ENCODE results near the gene IFNE. TPM values are rescaled to one million over a fixed set of nuclear protein-coding genes. Genes with fewer than 3 reads are reported as not detected.
"Not testable (repeated sequence)": the region's sequence is repeated elsewhere in the genome, so short reads cannot be mapped to it uniquely, and the experiment has no call there.

IFNE gene
- total RNA-seq, 2 experiments from 2014 or later: not detected

DNA sequence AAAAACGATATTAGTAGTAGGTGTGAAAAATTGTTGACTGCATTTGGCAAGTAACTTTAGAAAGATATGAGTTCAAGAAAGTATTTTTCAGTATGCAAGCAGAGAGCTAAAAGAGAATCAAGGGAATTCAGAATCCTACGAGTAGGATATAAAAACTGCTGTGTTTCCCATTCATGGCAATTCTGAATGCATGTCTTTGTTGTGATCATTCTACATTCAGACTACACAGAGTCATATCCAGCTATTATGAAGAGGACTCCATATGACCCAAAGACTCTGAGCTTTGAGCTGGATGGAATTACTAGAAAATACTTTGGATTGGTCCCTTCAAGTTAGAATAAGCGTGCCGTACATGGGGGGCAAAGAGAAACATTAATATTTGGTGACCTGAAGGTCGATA lies 12.0 kb downstream of the IFNE start:
- no peak overlapping the region for H3K27ac Mint-ChIP-seq
- H3K4me1 Mint-ChIP-seq: no peaks in the 10 kb centered on the region
- H3K27me3 Mint-ChIP-seq: peaks cover 19% of the 10 kb centered on the region
- ChIA-PET CTCF (interaction anchor here (0.6 kb wide), 1 partner anchor 151 kb away, joined by 3 read pairs; no protein-coding TSS in a partner anchor), POLR2A (no interaction called here)
- H3K36me3 Mint-ChIP-seq (ENCODE audit: low read depth): no peaks in the 10 kb centered on the region
- no peak overlapping the region for H3K4me3 Mint-ChIP-seq
- H3K9me3 Mint-ChIP-seq: no peaks in the 10 kb centered on the region
- DNase-seq: no peak

DNA sequence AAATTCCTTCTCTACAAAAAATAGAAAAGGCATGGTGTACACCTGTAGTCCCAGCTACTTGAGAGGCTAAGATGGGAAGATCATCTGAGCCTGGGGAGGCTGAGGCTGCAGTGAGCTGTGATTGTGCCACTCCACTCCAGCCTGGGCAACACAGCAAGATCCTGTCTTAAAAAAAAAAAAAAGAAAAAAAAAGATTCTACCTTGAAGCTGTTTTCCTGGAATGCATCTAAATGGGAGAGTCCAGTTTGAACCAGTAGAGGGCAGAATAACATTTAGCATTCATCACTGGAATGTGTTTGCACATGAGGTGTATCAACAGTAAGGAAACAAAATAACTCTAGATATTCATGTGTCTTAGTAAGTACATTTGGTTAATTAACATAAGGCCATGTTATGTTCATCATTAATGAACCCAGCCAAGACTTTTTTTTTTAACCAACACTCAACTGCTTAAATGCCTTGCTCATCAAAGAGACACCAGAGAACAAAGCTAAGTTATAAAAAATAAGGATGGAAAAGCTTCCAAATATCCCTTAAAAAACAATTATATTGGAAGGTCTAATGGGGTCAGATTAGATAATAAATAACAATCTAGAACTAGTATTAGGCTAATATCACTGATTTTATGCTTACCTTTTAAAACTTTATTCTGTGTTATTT lies 16.1 kb downstream of the IFNE start:
- Mint-ChIP-seq H3K9me3 (no peaks in the 10 kb centered on the region), H3K4me3 (no peak overlapping the region), H3K4me1 (no peaks in the 10 kb centered on the region), H3K27me3 (peaks cover 24% of the 10 kb centered on the region), H3K36me3 (ENCODE audit: low read depth) (no peaks in the 10 kb centered on the region), H3K27ac (no peak overlapping the region)
- POLR2A ChIA-PET: no interaction called here
- CTCF ChIA-PET: interaction anchor here (0.6 to 2.8 kb wide), 21 partner anchors 10 to 1689 kb away, joined by 3 to 11 read pairs (median 4); partner anchors contain the start of gene KLHL9
- no peak for DNase-seq

DNA sequence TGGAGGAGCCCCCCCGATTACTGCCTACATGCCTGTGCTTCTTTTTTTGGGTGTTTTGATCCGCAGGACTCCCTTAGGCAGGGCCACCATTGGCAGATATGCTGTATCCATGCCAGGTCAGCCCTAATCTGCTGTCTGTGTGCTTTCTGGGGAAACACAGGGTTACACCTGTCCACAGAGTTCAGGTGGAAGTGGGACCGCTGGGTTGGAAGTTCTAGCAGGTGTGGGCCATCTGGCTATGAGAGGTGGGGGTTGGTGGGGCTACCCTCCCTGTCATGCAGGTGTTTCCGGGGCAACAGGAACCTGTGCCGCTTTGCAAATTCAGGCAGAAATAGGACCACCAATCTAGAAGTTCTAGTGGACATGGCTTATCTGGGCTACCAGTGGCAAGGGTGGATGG lies 17.0 kb downstream of the IFNE start:
- CTCF ChIA-PET: interaction anchor here (0.8 to 2.8 kb wide), 12 partner anchors 9 to 330 kb away, joined by 3 to 11 read pairs (median 4); partner anchors contain the start of gene KLHL9
- H3K27me3 Mint-ChIP-seq: peaks cover 29% of the 10 kb centered on the region
- no peak overlapping the region for H3K27ac Mint-ChIP-seq
- DNase-seq: no peak
- POLR2A ChIA-PET: no interaction called here
- H3K4me3 Mint-ChIP-seq: no peak overlapping the region
- H3K9me3 Mint-ChIP-seq: no peaks in the 10 kb centered on the region
- H3K4me1 Mint-ChIP-seq: no peaks in the 10 kb centered on the region
- H3K36me3 Mint-ChIP-seq (ENCODE audit: low read depth): no peaks in the 10 kb centered on the region

- no peaks in the 10 kb centered on the region for H3K9me3 Mint-ChIP-seq
Measured at GRCh38 chr9:21461377-21461776, 20.7 kb downstream of the IFNE start.

GRCh38 chr9:21455320-21455719 lies 26.8 kb downstream of the IFNE start:
- Mint-ChIP-seq H3K9me3 (no peaks in the 10 kb centered on the region), H3K27ac (no peak overlapping the region), H3K4me3 (no peak overlapping the region), H3K27me3 (peaks cover 20% of the 10 kb centered on the region), H3K4me1 (no peaks in the 10 kb centered on the region), H3K36me3 (ENCODE audit: low read depth) (no peaks in the 10 kb centered on the region)
- DNase-seq: no peak
- POLR2A ChIA-PET: no interaction called here
- CTCF ChIA-PET: interaction anchor here (0.6 to 4.0 kb wide), 12 partner anchors 10 to 260 kb away, joined by 3 to 23 read pairs (median 4); no protein-coding TSS in a partner anchor

More at GRCh38 chr9:21461377-21461776, 20.7 kb downstream of the IFNE start:
- Mint-ChIP-seq H3K4me1 (no peaks in the 10 kb centered on the region), H3K36me3 (ENCODE audit: low read depth) (no peaks in the 10 kb centered on the region), H3K27me3 (peaks cover 31% of the 10 kb centered on the region), H3K4me3 (no peak overlapping the region), H3K27ac (no peak overlapping the region)
- no peak for DNase-seq
- CTCF ChIA-PET: no interaction called here
- POLR2A ChIA-PET: no interaction called here

GRCh38 chr9:21454149-21454548 lies 28.0 kb downstream of the IFNE start:
- H3K27me3 Mint-ChIP-seq: peaks cover 16% of the 10 kb centered on the region
- H3K9me3 Mint-ChIP-seq: no peaks in the 10 kb centered on the region
- no peaks in the 10 kb centered on the region for H3K36me3 Mint-ChIP-seq (ENCODE audit: low read depth)
- no peaks in the 10 kb centered on the region for H3K4me1 Mint-ChIP-seq
- H3K4me3 Mint-ChIP-seq: no peak overlapping the region
- no peak overlapping the region for H3K27ac Mint-ChIP-seq
- no peak for DNase-seq
- ChIA-PET CTCF (interaction anchor here (1.0 to 4.0 kb wide), 7 partner anchors 18 to 259 kb away, joined by 3 to 23 read pairs (median 4); no protein-coding TSS in a partner anchor), POLR2A (no interaction called here)

DNA sequence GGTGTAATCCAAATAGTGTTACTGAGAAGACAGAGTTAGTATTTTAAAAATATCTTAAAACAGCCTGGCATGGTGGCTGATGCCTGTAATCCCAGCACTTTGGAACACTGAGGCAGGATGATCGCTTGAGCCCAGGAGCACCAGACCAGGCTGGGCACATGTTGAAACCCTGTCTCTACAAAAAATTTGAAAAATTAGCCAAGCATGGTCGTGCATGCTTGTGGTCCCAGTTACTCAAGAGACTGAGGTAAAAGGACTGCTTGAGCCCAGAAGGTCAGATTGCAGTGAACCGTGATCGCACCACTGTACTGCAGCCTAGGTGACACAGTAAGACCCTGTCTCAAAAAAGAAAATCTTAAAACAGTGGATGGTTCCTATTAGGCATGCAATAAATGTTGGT lies 29.4 kb downstream of the IFNE start:
- H3K36me3 Mint-ChIP-seq (ENCODE audit: low read depth): no peaks in the 10 kb centered on the region
- no peaks in the 10 kb centered on the region for H3K4me1 Mint-ChIP-seq
- H3K27ac Mint-ChIP-seq: no peak overlapping the region
- DNase-seq: no peak
- ChIA-PET POLR2A (no interaction called here), CTCF (interaction anchor here (1.7 to 4.0 kb wide), 2 partner anchors 19 to 217 kb away, joined by 4 to 23 read pairs; no protein-coding TSS in a partner anchor)
- H3K27me3 Mint-ChIP-seq: peaks cover 13% of the 10 kb centered on the region
- no peak overlapping the region for H3K4me3 Mint-ChIP-seq
- H3K9me3 Mint-ChIP-seq: no peaks in the 10 kb centered on the region

- no peak for DNase-seq
- CTCF ChIA-PET: no interaction called here
- H3K4me1 Mint-ChIP-seq: no peaks in the 10 kb centered on the region
- POLR2A ChIA-PET: no interaction called here
- no peak overlapping the region for H3K4me3 Mint-ChIP-seq
- no peaks in the 10 kb centered on the region for H3K9me3 Mint-ChIP-seq
- H3K36me3 Mint-ChIP-seq (ENCODE audit: low read depth): no peaks in the 10 kb centered on the region
- no peak overlapping the region for H3K27ac Mint-ChIP-seq
- peaks cover 9% of the 10 kb centered on the region for H3K27me3 Mint-ChIP-seq
Measured at GRCh38 chr9:21450733-21451394, 31.2 kb downstream of the IFNE start.

GRCh38 chr9:21449312-21449711 lies 32.8 kb downstream of the IFNE start:
- POLR2A ChIA-PET; H3K4me1 Mint-ChIP-seq; H3K4me3 Mint-ChIP-seq; H3K27me3 Mint-ChIP-seq; H3K36me3 Mint-ChIP-seq (ENCODE audit: low read depth); DNase-seq; H3K9me3 Mint-ChIP-seq; H3K27ac Mint-ChIP-seq; CTCF ChIA-PET: not testable (repeated sequence)

GRCh38 chr9:21443849-21444625 lies 38.1 kb downstream of the IFNE start:
- H3K36me3 Mint-ChIP-seq (ENCODE audit: low read depth): no peaks in the 10 kb centered on the region
- no peaks in the 10 kb centered on the region for H3K9me3 Mint-ChIP-seq
- H3K27ac Mint-ChIP-seq: no peak overlapping the region
- H3K27me3 Mint-ChIP-seq: peaks cover 7% of the 10 kb centered on the region
- H3K4me1 Mint-ChIP-seq: peaks cover 14% of the 10 kb centered on the region
- no peak for DNase-seq
- no peak overlapping the region for H3K4me3 Mint-ChIP-seq
- CTCF ChIA-PET: interaction anchor here (1.7 kb wide), 1 partner anchor 10 kb away, joined by 7 read pairs; no protein-coding TSS in a partner anchor
- POLR2A ChIA-PET: no interaction called here

DNA sequence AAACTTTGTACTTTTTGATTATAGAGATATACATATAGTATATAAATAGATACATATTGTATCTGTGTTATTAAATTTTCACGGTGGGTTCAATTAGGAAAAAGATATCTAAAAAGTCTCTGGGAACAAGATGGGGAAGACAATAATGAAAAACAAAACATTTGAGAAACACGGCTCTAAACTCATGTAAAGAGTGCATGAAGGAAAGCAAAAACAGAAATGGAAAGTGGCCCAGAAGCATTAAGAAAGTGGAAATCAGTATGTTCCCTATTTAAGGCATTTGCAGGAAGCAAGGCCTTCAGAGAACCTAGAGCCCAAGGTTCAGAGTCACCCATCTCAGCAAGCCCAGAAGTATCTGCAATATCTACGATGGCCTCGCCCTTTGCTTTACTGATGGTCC lies 42.0 kb downstream of the IFNE start, which contains the start of gene IFNA1:
TSS of gene IFNA1 (plus strand) at position 301 of the 400 bp plus-strand sequence. CDS start at position 370, 69 bp downstream.
- H3K36me3 Mint-ChIP-seq (ENCODE audit: low read depth): no peaks in the 10 kb centered on the region
- POLR2A ChIA-PET: no interaction called here
- H3K9me3 Mint-ChIP-seq: no peaks in the 10 kb centered on the region
- no peak within 1 kb of the TSS for H3K27ac Mint-ChIP-seq
- H3K4me1 Mint-ChIP-seq: peaks cover 14% of the 10 kb centered on the region
- CTCF ChIA-PET: no interaction called here
- peaks cover 10% of the 10 kb centered on the region for H3K27me3 Mint-ChIP-seq
- no peak within 1 kb of the TSS for H3K4me3 Mint-ChIP-seq
- DNase-seq: no peak

- POLR2A ChIA-PET; DNase-seq; H3K4me1 Mint-ChIP-seq; H3K27ac Mint-ChIP-seq; H3K9me3 Mint-ChIP-seq; H3K36me3 Mint-ChIP-seq (ENCODE audit: low read depth); H3K4me3 Mint-ChIP-seq: not testable (repeated sequence)
- CTCF ChIA-PET: interaction anchor here (0.6 to 3.0 kb wide), 18 partner anchors 9 to 354 kb away, joined by 3 to 23 read pairs (median 4); partner anchors contain the start of gene IFNA8
- peaks cover 21% of the 10 kb centered on the region for H3K27me3 Mint-ChIP-seq
Measured at GRCh38 chr9:21435015-21435383, 47.1 kb downstream of the IFNE start.
